IPS DF 4.7 (cell line): Measurements from ENCODE around the gene CRAMP1.

Experiments
- DNase-seq: peaks from one replicate; pipeline ENCODE4 v3.0.0-alpha.2; 2013; ENCODE audit warnings: low spot score; ENCODE audit errors: extremely low read depth

The CRAMP1 gene

GRCh38 chr16:1655269-1655807 is 43.2 kb downstream of the CRAMP1 start:
- no peak for DNase-seq

GRCh38 chr16:1655909-1656807 is 44.0 kb downstream of the CRAMP1 start:
- no peak for DNase-seq

GRCh38 chr16:1656808-1657617 is 44.9 kb downstream of the CRAMP1 start:
- DNase-seq = no peak

- no peak for DNase-seq
Observed at GRCh38 chr16:1657841-1658240, 45.7 kb downstream of the CRAMP1 start.

GRCh38 chr16:1659031-1659430 is 46.9 kb downstream of the CRAMP1 start:
- no peak for DNase-seq

GRCh38 chr16:1661826-1662225 is 49.7 kb downstream of the CRAMP1 start:
- DNase-seq = no peak

GRCh38 chr16:1662543-1662942 is 50.4 kb downstream of the CRAMP1 start:
- DNase-seq = no peak

GRCh38 chr16:1665829-1666228 is 53.7 kb downstream of the CRAMP1 start:
- DNase-seq = no peak

GRCh38 chr16:1666316-1666715 is 54.2 kb downstream of the CRAMP1 start:
- no peak for DNase-seq

- no peak for DNase-seq
Observed at GRCh38 chr16:1667271-1667670, 55.1 kb downstream of the CRAMP1 start.

GRCh38 chr16:1667916-1668315 is 55.8 kb downstream of the CRAMP1 start:
- no peak for DNase-seq

- DNase-seq = no peak
Observed at GRCh38 chr16:1668612-1669319, 56.6 kb downstream of the CRAMP1 start.

GRCh38 chr16:1669698-1670097 is 57.5 kb downstream of the CRAMP1 start:
- DNase-seq = no peak

- DNase-seq = no peak
Observed at GRCh38 chr16:1670371-1670770, 58.2 kb downstream of the CRAMP1 start.

GRCh38 chr16:1670866-1671265 is 58.7 kb downstream of the CRAMP1 start:
- no peak for DNase-seq

- no peak for DNase-seq
Observed at GRCh38 chr16:1673424-1674151, 61.4 kb downstream of the CRAMP1 start.

GRCh38 chr16:1674306-1674705 is 62.1 kb downstream of the CRAMP1 start:
- no peak for DNase-seq

GRCh38 chr16:1674751-1675664 is 62.8 kb downstream of the CRAMP1 start:
- no peak for DNase-seq

- no peak for DNase-seq
Observed at GRCh38 chr16:1676661-1677060, 64.5 kb downstream of the CRAMP1 start.

GRCh38 chr16:1677339-1677738 is 65.2 kb downstream of the CRAMP1 start:
- DNase-seq = no peak
